HCT116 (cell line): ENCODE measurements around the gene PHF20. TPM values are rescaled to one million over a fixed set of nuclear protein-coding genes. Genes with fewer than 3 reads are reported as not detected.

Experiments used
- ATAC-seq: fragments of 200-7000 bp; cut with Tn5 transposase; 2 replicates; pipeline ENCODE4 v1.9.1; 2020; ENCODE audit warnings: mild to moderate bottlenecking, moderate library complexity
- BruUV-seq: library from RNA; stranded (reverse); fragments of 400-500 nt; replicated peaks from 2 replicates; lab custom pipeline; 2021; lab: Mats Ljungman, UMichigan
- CTCF ChIA-PET: fragments of 300-600 bp; sonication (Branson Sonifier 250); formaldehyde crosslinking; loops from one replicate; lab custom pipeline; 2021; ENCODE audit warnings: antibody characterized with exemption; lab: Charles Lee
- POLR2A ChIA-PET: fragments of 300-600, 350-600 bp; sonication (Branson Sonifier 250); formaldehyde crosslinking; loops from one replicate; lab custom pipeline; 2021; ENCODE audit warnings: antibody characterized with exemption; lab: Charles Lee
- RAD21 ChIA-PET, 2 experiments: fragments of 300-600 bp; sonication (Branson Sonifier 250); formaldehyde crosslinking; loops; one replicate each; lab custom pipeline; 2023; ENCODE audit warnings: low total read pairs in 2 of 2; ENCODE audit not compliant: uncharacterized antibody in 2 of 2, unreplicated experiment in 2 of 2, low non-redundant PET in 1 of 2; lab: Charles Lee
- DNase-seq: peaks from one replicate; pipeline ENCODE4 v3.0.0-alpha.2; 2010; ENCODE audit warnings: low read depth, low spot score
- H2AFZ ChIP-seq: fragments of 200-600 bp; shearing (Covaris generic), sonication (generic); 2 replicates; pipeline ENCODE4 v1.6.1; 2017; ENCODE audit warnings: low read depth, mixed run types, mixed read lengths, antibody characterized with exemption, low read length; ENCODE audit not compliant: poor library complexity, severe bottlenecking
- H3K27ac ChIP-seq: 2 replicates; pipeline ENCODE4 v1.5.1; 2012; ENCODE audit warnings: low read depth, low read length
- H3K27me3 ChIP-seq: fragments of 200-600 bp; sonication (generic); 2 replicates; pipeline ENCODE4 v1.6.1; 2016; ENCODE audit warnings: mixed run types, low read length, mixed read lengths; ENCODE audit not compliant: insufficient read depth
- H3K36me3 ChIP-seq, 2 experiments: fragments of 200-500 bp in 1 of 2; fragments of 200-600 bp in 1 of 2; sonication (Bioruptor generic) in 1 of 2; sonication (generic) in 1 of 2; 2 replicates each; pipeline versions ENCODE4 v1.5.1 to v1.6.1; 2014 to 2016; ENCODE audit warnings: low read length in 2 of 2, inconsistent platforms in 1 of 2, mixed read lengths in 1 of 2, mixed run types in 1 of 2; ENCODE audit not compliant: insufficient read depth in 2 of 2, control insufficient read depth in 1 of 2
- H3K4me1 ChIP-seq, 2 experiments: fragments of 200-600 bp in 1 of 2; sonication (generic) in 1 of 2; 2 replicates each; pipeline versions ENCODE4 v1.5.1 to v1.6.1; 2012 to 2017; ENCODE audit warnings: low read length in 2 of 2, inconsistent platforms in 1 of 2, mild to moderate bottlenecking in 1 of 2, mixed read lengths in 1 of 2, mixed run types in 1 of 2, moderate library complexity in 1 of 2; ENCODE audit not compliant: insufficient read depth in 2 of 2, control insufficient read depth in 1 of 2
- H3K4me2 ChIP-seq: fragments of 200-600 bp; sonication (generic); 2 replicates; pipeline ENCODE4 v1.6.1; 2017; ENCODE audit warnings: mixed run types, low read length, mixed read lengths
- H3K4me3 ChIP-seq, 2 experiments: fragments of 200-600 bp in 1 of 2; sonication (generic) in 1 of 2; replicated peaks in 1 of 2; 2 replicates each; pipeline ENCODE4 v1.5.1; 2011 to 2016; ENCODE audit warnings: low read length in 2 of 2, control low read depth in 1 of 2, low read depth in 1 of 2, mild to moderate bottlenecking in 1 of 2, mixed read lengths in 1 of 2, mixed run types in 1 of 2
- H3K79me2 ChIP-seq: fragments of 200-600 bp; sonication (generic); 2 replicates; pipeline ENCODE4 v1.6.1; 2017; ENCODE audit warnings: mild to moderate bottlenecking, mixed run types, low read length, moderate library complexity, mixed read lengths; ENCODE audit not compliant: insufficient read depth
- H3K9ac ChIP-seq: fragments of 200-600 bp; sonication (generic); 2 replicates; pipeline ENCODE4 v1.6.1; 2016; ENCODE audit warnings: low read length, mixed read lengths
- H3K9me2 ChIP-seq: fragments of 200-600 bp; sonication (generic), shearing (Covaris generic); 2 replicates; pipeline ENCODE4 v1.6.1; 2017; ENCODE audit warnings: mixed run types, mild to moderate bottlenecking, moderate library complexity; ENCODE audit not compliant: insufficient read depth
- H3K9me3 ChIP-seq, 2 experiments: fragments of 200-500 bp in 1 of 2; fragments of 200-600 bp in 1 of 2; sonication (Bioruptor generic) in 1 of 2; sonication (generic) in 1 of 2; 2 replicates each; pipeline ENCODE4 v1.6.1; 2014 to 2017; ENCODE audit warnings: low read length in 2 of 2, mixed read lengths in 2 of 2, inconsistent platforms in 1 of 2, low read depth in 1 of 2, mild to moderate bottlenecking in 1 of 2, mixed run types in 1 of 2, moderate library complexity in 1 of 2; ENCODE audit not compliant: control insufficient read depth in 1 of 2, insufficient read depth in 1 of 2
- H4K20me1 ChIP-seq: fragments of 200-600 bp; sonication (generic), shearing (Covaris generic); 2 replicates; pipeline ENCODE4 v1.6.1; 2017; ENCODE audit warnings: mixed run types, mild to moderate bottlenecking, moderate library complexity; ENCODE audit not compliant: insufficient read depth
- CEBPB ChIP-seq: IDR thresholded peaks from 2 replicates; pipeline ENCODE4 v1.6.1; 2012; ENCODE audit warnings: low read depth
- EGR1 ChIP-seq: IDR thresholded peaks from 2 replicates; pipeline ENCODE4 v1.6.1; 2012; ENCODE audit warnings: low read depth
- FOSL1 ChIP-seq: IDR thresholded peaks from 2 replicates; pipeline ENCODE4 v1.6.1; 2012; ENCODE audit warnings: low read depth
- POLR2AphosphoS5 ChIP-seq: IDR thresholded peaks from 2 replicates; pipeline ENCODE4 v1.6.1; 2011; ENCODE audit warnings: mild to moderate bottlenecking, low read depth, low read length, moderate library complexity
- RAD21 ChIP-seq: IDR thresholded peaks from 2 replicates; pipeline ENCODE4 v1.6.1; 2012; ENCODE audit warnings: low read depth, mild to moderate bottlenecking
- TCF7L2 ChIP-seq: IDR thresholded peaks from 2 replicates; pipeline ENCODE4 v1.7.0; 2011; ENCODE audit warnings: borderline replicate concordance, inconsistent platforms; ENCODE audit not compliant: insufficient read depth, insufficient read length; ENCODE audit errors: extremely low read depth
- ZBTB33 ChIP-seq: IDR thresholded peaks from 2 replicates; pipeline ENCODE4 v1.6.1; 2011; ENCODE audit warnings: mild to moderate bottlenecking, low read length, moderate library complexity; ENCODE audit not compliant: insufficient replicate concordance; ENCODE audit errors: extremely low read depth
- ZFX ChIP-seq: fragments of 450-650 bp; IDR thresholded peaks from 2 replicates; pipeline ENCODE4 v1.6.1; 2017
- intact Hi-C: fragments of 100-400 bp; cut with micrococcal nuclease; formaldehyde crosslinking; loops from 2 replicates; pipeline ENCODE4 v1.10.0; 2022
- total RNA-seq: library from RNA; stranded (reverse); gene quantifications from one replicate; pipeline ENCODE4 v1.2.1, GENCODE V29; 2021; ENCODE audit not compliant: unreplicated experiment

PHF20 gene
- total RNA-seq, 1 experiment from 2014 or later = 40.8 TPM

- no peak for TF ChIP-seq TCF7L2
- no peak for TF ChIP-seq EGR1
- TF ChIP-seq RAD21 = no peak
- no peak for TF ChIP-seq POLR2AphosphoS5
- TF ChIP-seq ZFX = no peak
- TF ChIP-seq FOSL1 = no peak
- no peak for TF ChIP-seq ZBTB33
- no peak for TF ChIP-seq CEBPB
- Histone ChIP-seq H3K4me3 (no peak overlapping the region), H3K4me2 (no peak overlapping the region), H4K20me1 (peaks cover 76% of the 10 kb centered on the region), H3K4me1 (peaks cover 4 to 15% of the 10 kb centered on the region in 2 experiments), H3K27me3 (no peaks in the 10 kb centered on the region), H3K9ac (no peak overlapping the region), H3K79me2 (peaks cover 100% of the 10 kb centered on the region), H3K9me2 (no peaks in the 10 kb centered on the region), H3K9me3 (no peaks in the 10 kb centered on the region), H3K27ac (no peak overlapping the region), H2AFZ (no peak overlapping the region), H3K36me3 (peaks cover 73 to 91% of the 10 kb centered on the region in 2 experiments)
- DNase-seq = no peak
- CTCF ChIA-PET = no interaction called here
- no TSS peak for BruUV-seq
- POLR2A ChIA-PET = interaction anchor here (0.6 to 1.5 kb wide), 3 partner anchors 8 to 257 kb away, joined by 3 read pairs; no protein-coding TSS in a partner anchor
- intact Hi-C loops = no loop called here
- ATAC-seq = no peak
- RAD21 ChIA-PET = no interaction called here
Observed at GRCh38 chr20:35735826-35736470, 35.9 kb upstream of the PHF20 start.
